MM.1S (cell line): ENCODE measurements around the gene HTR5A.

Source experiments
- CTCF ChIP-seq: fragments of 300-600 bp; sonication (generic); IDR thresholded peaks from 2 replicates; pipeline ENCODE4 v1.5.1; 2016; ENCODE audit warnings: antibody characterized with exemption, low read length, mixed read lengths
- EZH2 ChIP-seq: fragments of 300-600 bp; sonication (generic); optimal IDR thresholded peaks from 2 replicates; pipeline ENCODE3; 2017; ENCODE audit warnings: low read depth, mild to moderate bottlenecking, antibody characterized with exemption, low read length, mixed read lengths

DNA sequence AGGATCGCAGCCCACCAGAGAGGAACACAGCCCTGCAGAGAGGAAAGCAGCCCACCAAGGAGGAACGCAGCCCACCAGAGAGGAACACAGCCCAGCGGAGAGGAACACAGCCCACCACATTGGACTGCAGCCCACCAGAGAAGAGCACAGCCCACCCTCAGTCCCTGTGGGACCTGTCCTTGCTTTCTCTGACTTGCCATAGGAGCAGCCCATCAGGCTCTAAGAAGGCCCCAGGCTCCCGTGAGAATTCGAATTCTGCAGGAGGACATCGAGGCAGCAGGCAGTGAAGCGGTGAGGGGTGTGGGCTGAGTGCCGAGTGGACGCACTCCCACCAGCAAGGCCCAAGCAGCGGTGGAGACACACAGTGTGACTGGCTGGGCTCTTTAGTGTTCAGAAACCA lies 59.1 kb downstream of the HTR5A start:
- no peak for TF ChIP-seq CTCF
- no peak for TF ChIP-seq EZH2
